Cerebellar nuclear complex (tissue), 1 donor: ENCODE data around the gene WDR82.

Source experiments
- DNase-seq, 2 experiments: peaks; one replicate each; lab custom pipeline; 2025; lab: John Stamatoyannopoulos, UW

WDR82 gene

DNA sequence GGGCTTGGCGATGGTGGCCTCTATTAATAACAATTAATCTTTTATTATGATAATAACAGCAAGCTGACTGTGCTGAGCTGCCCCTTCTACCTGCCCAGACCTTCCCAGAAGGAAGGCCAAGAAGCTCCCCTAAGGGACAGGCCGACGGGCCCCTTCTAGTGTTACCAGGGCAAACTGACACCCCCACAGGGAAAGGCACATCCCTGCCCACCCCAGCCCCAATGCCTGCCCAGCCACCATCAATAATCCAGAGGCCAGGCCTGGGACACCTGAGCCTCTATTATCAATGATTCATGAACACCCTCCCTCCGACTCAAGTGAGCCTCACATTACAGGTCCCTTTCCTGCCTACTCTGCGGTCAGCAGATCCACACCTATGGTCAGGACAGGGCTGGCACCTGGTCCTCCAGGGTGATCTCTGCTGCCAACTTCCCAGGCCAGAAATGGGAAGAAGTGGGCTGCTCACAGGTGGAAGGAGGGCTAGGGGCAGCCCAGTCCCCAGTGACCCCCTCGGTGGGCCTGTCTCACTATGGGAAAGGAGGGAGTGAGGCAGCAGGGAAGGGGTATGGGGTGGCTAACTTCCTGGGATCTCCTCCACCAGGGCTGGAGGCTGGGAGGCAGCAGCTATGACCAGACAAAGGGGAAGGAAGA lies 41.3 kb downstream of the WDR82 start:
- DNase-seq: no peak

DNA sequence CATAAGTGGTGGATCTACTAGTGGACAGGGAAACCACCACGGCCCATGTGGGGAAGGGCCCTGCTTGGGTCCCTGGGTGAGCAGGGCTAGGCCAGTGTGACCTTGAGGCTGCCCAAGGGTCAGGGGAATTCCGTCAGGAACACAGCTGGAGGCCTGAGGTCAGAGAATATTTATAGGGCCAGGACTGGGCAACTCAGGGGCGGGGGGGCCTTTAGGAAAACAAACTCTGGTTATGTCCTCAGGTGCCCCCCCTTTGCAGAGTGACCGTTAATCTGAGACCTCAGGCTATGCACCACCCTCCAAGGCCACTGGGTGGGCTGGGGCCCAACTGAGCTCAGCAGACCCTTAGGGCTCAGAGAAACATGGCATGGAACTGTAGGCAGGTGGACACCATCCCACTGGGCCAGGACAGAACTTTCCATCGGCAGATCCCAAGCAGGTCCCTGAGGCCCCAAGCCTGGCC lies 42.0 kb downstream of the WDR82 start:
- DNase-seq: no peak

DNA sequence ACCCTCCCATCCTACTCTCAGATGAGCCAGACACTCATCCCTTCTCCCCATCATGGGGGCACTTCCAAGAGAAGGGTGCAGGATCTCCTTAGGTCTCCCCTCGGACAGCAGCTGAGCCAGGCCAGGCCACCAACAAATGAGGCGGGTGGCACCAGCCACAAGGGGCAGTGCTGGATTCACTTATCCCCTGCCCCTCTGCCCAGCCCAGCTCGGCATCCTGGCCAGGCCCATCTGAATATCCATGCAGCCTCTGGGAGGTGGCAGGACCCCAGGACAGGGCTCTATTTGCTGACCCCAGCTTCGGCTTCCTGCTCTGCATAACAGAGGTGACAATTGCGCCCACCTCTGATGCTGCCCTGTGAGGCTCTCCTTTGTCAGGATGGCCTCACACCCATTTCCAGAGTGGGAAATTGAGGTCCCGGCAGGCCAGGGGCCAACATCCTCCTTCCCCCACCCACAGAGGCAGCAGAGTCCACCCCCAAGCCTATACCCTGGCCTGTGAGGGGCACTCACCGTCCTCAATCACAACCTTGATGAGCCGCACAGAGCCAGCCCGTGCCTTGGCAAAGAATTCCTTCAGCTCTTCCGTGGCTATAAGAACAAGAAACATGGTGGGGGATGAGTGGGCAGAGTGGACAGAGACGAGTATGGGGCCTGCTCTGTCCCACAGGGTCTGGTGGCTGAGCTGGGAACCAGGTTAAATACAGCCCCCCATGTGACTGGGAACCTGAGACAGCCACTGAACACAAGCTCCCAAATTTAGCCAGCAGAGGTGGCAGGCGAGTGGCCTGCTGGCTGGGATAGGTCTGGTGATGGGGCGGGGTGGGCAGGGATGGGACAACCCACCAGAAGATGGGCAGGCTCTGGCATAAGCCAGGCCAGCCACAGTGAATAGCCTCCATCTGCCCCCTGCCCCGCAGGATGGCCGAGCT lies 43.7 kb downstream of the WDR82 start:
- DNase-seq: no peak

DNA sequence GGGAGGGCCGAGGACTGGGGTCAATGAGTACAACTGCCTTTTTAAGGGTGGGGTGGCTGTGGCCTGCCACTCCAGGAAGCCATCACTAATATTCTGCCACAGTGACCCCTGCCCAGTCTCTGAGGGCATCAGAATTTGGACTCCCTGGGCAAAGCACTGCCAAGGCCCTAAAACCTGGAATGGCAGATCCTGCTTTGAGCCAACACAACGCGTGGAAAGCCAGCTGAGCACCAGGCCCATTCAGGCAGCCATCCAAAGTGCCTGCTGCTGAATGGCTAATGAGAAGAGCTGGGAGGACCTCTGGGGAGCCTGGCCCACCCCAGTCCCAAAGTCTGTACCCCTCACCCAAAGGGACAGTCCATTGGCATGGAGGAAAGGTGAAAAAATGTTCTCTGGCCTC lies 44.5 kb downstream of the WDR82 start:
- DNase-seq: peak in 1 of 2 experiments; percentile 20

DNA sequence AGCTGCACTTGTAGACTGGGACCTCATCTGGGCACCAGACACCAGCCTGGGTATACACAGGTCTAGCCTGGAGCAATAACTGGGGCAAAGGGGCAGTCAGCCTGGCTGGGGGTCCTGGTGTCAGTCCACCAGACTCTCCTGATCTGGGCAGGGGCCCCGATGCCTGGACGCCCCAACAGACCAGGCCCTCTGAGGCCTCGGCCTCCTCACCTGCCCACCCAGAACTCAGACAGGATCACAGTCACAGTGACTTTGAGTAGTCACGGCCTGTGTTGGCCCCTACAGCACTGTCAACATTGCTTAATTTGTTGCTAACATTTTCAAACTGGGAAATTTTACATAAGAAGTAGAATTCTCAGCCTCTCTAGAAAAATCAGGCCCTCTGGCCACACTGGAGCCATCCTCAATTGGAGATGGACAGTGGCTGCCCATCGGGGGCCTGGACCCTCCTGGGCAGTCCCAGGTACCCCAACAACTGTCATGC lies 45.3 kb downstream of the WDR82 start:
- no peak for DNase-seq

DNA sequence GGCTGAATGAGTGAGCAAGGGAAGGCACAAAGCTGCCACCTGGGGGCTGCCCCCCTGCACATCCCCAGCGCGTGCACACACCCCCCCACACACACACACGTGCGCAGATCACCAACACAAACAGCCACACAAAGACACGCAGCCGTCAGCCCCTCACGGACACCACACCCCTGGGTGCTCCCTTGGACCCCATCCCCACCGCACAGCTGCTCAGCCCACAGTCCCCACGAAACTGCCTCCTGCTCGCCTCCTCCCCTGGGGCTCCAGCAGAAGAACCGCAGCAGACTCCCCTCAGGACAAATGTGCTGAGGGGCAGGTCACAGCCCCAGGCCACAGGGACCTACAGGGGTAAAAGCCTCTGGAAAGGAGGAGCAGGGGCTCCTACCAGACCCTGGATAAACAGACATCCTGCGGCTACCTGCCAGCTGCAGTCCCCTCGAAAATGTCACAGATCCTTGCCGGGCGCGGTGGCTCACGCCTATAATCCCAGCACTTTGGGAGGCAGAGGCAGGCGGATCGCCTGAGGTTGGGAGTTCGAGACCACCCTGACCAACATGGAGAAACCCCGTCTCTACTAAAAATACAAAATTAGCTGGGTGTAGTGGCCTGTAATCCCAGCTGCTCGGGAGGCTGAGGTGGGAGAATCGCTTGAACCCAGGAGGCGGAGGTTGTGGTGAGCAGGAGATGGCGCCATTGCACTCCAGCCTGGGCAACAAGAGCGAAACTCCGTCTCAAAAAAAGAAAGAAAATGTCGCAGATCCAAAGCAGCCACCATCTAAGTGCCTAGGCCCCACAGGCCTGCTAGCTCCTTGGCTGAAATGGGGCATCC lies 46.0 kb downstream of the WDR82 start:
- no peak for DNase-seq

DNA sequence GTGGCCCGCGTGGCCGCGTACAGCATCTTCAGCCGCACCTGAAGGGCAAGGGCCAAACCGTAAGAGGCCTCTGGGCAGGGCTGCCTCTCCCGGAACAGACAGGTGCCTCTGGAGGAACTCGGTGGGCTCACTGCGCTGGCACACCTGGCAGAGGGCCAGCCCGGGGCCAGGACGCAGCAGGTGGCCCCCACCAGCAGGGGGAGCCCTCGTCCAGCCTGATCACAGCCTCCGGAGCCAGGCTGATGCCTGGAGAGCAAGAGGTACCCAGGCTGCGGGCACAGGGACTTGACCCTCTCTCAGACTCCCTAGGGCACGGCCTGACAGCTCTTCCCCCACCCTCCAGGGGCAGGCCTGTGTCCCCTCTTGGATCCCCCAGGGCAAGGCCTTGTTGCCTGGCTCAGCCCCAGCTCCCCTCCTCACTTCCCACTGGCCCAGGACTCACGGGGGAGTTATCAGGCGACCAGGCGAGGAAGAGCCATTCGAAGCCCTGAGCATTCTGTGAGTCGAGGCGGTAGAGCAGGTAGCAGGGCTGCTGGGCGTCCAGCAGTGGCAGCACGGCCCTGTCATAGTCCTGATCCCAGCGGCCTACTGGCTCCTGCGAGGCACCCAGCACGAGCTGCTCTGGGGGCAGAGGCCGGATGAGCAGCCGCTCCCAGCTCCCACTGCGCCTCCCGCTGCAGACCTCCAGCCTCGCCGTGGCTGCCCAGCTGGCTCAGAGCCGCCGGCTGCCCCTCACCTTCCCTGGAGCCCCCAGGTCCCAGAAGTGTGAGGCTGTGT lies 46.8 kb downstream of the WDR82 start:
- DNase-seq: no peak

DNA sequence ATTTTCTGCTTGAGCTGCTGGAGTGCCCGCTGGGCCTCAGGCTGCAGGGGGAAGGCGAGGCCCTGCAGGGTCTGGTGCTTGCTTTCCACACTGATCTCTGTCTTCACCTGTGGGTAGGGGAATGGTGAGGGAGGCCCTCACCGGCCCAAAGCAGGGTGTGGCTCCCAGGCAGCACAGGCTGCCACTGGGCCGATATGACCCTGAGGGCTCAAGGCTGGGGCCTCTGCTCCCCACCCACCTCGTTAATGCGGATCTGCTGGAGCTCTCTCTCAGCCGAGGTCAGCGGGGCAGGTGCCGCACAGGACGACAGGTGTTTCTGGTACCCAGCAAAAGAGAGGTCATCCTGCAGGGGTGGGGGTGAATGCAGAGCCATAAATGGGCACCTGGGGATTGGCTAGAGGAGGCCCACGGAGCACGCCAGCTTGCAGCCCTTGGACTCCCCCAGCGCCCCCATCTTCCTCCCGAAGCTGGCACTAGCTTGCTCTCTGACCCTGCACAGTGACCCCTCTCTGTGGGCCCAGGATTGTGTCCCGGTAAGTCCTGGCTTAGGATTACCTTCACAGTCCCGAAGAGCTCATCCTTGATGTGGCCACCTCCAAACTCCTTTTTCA lies 47.5 kb downstream of the WDR82 start:
- no peak for DNase-seq

DNA sequence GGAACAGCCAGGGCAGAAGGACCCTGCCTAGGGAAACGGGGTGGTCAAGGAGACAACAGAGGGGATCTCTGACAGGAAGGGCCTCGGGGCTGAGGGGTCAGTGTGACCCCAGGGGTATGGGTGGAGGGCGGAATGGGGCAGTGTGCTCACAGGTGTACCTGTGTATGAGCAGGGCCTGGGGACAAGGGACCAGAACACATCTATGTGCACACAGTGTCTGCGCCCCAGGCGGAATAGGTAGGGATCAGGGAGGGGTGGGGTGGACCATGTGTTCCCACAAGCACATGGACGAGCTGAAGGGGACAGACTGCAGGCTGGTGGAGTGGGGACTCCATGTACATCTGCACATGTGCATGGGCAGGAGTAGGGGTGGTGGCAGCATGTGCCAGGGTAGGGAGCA lies 48.0 kb downstream of the WDR82 start:
- no peak for DNase-seq

DNA sequence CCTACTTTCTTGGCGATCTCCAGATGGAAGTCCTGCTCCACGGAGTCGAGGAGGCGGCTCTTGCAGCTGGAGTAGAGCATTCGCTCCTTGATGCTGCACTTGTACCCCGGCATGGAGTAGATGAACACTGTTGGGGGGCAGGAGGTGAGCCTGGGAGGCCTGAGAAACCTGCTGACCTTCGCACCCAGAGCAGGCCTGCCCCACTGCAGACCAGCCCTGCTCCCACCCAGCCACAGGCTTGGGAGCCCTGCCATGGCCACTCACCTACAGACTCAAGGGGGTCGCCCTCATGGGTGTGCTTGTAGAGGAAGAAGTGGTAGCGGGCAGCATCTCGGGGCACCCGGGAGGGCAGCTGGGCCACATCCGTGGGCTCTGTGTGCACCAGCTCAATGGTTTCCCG lies 48.8 kb downstream of the WDR82 start:
- DNase-seq: no peak

DNA sequence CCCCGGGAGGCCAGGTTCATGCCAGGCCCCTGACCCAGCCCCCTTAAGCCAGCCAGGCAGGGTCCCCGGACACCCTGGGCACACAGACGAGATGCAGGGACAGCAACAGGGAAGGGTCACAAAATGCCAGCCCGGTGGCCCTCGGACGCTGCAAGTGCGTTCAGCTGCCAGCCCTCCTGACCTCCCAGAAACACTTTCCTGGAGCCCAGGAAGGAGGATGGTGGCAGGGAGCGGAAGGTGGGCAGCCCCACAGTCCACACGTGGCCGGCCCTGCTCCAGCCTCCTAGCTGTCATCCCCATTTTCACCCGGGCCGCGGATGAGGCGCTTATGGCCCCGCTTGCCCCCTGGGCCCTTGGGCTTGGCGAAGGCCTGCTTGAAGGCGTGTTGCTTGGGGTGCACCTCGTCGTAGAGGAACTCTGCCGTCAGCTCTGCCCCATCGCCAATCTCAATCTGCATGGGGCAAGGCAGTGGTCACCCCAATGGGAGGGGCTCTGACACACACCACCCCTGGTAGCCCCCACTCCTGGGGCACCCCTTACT lies 49.6 kb downstream of the WDR82 start:
- DNase-seq: no peak

DNA sequence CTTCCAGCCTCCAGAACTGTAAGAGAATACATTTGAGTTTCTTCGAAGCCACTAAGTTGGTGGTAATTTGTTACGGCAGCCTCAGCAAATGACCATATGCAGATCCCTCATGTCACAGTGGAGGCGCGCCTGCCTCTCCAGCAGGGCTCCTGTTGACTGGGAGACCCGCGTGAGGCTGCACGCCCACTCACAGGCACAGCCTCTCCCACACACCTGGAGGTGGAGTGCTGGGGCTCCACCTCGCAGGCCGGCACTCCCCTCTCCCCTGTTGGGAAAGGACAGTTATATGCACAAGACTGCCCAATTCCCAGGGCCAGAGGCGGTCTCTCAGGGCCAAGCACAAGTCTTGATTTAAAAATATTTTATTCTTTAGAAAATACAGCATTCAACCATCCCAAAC lies 50.2 kb downstream of the WDR82 start:
- DNase-seq: no peak

DNA sequence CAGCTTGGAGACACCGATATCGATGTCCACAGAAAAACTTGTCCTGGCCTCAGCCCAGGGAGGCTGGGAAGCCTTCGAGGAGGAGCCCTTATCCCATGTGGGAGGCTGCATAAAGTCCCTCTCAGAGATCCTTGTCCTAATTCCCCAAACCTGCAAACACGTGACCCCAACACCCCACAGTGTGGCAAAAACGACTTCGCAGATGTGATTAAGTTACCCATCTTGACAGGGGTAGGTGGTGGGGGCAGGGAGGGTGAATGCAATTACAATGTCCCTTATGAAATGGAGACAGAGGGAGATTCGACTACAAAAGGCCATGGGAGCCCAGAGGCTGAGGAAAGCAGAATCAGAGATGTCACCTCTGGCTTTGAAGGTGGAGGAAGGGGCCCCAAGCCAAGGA lies 50.7 kb downstream of the WDR82 start:
- DNase-seq: no peak

DNA sequence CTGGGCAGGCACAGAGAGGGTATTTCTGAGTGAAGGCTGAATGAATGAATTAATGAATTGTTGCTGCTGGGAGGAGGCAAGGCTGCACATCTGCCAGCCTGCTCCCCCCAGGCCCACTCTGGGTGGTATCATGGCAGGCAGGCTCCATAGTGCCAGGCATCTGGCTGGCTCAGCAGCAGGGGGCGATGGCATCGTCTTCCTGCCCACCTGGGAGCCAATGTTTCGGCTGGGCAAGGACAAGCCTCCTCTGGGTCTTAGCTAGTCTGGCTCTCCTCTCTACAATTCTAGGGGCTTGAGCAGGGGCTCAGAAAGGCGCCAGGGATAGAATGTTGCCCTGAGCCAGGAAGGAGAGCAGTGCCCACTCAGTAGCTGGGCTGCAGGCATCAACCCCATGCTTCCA lies 51.3 kb downstream of the WDR82 start:
- no peak for DNase-seq

DNA sequence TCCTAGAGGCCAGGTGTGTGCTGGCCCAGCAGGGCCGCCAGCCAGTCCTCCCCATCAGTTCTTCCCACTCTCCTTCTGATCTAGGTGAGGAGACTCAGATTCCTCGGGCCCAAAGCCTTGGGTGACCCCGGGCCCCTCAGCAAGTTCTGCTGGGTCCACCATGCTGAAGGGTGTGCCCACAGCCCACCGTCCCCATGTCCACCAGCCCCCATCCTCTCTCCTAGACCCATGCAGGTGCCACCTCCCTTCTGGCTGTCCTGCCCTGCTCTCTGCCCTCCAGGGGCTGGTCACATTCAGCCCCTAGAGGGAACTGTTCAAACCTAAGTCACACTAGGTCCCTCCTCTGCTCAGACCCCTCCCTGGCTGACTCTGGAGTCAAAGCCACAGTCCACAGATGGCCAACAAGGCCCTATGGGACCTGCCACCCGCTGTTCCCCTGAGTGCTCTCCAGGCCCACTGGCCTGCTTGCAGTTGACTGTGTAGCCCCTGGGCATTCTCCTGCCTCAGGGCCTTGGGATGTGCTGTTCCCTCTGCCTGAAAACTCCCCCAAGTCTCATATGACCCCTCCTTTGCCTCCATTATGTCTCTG lies 52.1 kb downstream of the WDR82 start:
- no peak for DNase-seq

DNA sequence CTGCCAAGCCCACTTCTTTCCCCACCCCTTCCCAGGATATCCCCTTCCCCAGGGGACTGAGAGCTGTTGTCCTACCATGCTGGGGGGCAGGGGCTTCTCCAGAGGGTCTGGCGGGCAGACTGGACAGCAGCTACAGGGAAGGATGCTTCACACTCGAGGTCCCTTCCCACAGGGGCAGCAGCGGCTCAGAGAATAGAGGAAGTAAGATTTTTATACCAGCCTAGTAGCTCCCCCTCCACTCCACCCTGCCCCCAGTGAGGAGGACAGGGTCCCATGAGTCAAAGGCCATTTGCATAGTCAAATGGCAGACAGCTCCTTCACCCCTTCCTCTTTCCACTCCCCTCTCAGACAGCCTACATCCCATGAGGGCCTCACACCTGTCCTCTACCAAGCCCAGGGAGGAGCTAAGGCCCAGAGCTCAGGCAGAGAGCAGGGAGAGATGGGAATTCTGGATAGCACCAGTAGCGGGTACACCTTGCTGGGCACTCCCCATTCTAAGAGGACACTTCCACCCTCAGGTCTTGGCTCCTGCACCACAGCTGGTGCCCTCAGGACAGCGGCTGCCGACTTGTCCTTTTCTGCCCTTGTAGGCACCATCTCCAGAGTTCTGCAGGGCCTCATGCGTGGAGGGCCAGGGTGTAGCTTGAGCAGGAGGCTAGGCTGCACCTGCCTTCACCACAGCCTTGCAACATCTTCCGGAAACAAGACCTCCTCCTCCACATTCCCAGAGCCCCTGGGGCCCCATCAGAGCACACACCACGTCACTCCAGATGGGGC lies 52.8 kb downstream of the WDR82 start, which contains the start of gene TLR9:
Gene TLR9, minus strand, starts transcription at position 194 of the 777 bp plus-strand sequence. Its CDS starts 116 bp downstream, at position 78.
- DNase-seq: no peak

DNA sequence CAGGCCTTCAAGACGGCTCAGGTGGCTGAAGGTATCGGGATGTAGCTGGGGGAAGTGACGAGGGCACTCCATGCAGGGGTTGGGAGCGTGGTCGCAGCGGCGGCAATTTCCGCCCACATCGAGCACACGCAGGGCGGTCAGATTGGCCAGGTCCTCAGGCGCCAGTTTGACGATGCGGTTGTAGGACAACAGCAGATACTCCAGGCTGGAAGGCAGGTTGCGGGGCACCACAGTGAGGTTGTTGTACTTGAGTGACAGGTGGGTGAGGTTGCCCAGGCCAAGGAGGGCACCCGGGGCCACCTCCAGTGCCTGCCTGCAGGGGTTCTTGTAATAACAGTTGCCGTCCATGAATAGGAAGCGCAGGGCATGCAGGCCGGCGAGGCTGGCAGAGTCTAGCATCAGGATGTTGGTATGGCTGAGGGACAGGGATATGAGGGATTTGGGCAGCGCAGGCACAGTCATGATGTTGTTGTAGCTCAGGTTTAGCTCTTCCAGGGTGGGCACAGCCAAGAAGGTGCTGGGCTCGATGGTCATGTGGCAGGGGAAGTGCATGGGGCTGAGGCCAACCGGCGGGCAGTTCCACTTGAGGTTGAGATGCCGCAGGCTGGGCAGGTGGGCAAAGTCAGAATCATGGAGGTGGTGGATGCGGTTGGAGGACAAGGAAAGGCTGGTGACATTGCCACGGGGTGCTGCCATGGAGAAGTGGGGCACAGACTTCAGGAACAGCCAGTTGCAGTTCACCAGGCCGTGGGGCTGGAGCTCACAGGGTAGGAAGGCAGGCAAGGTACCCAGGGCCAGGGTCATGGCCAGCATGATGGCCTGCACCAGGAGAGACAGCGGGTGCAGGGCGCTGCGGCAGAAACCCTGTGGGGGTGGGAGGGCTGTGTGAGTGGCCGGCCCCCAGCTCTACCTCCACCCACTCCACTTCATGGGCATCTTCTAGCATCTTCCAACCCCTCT lies 54.7 kb downstream of the WDR82 start:
- no peak for DNase-seq
